ENCODE results near the gene PM20D2. TPM values are rescaled to one million over a fixed set of nuclear protein-coding genes. Genes with fewer than 3 reads are reported as not detected.

PM20D2 gene
- polyA plus RNA-seq, 1 experiment = 2.4 TPM

DNA sequence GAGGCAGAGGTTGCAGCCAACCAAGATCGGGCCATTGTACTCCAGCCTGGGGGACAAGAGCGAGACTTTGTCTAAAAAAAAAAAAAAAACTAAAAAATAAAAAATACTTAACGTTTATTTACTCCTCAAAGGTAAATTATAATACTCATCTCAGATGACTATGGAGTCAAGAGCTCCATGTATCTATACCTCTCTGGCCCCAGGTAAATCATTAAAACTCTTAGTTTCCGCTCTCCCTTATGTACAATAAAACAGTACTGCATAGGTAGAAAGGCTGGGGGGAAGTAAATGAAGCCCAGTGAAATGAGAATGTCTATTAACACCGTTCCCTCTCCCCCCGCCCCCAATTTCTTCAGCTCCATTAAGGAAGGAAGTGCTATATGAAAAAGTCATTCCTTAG is 29.2 kb upstream of the PM20D2 start:
- TF ChIP-seq, protein P1, sequence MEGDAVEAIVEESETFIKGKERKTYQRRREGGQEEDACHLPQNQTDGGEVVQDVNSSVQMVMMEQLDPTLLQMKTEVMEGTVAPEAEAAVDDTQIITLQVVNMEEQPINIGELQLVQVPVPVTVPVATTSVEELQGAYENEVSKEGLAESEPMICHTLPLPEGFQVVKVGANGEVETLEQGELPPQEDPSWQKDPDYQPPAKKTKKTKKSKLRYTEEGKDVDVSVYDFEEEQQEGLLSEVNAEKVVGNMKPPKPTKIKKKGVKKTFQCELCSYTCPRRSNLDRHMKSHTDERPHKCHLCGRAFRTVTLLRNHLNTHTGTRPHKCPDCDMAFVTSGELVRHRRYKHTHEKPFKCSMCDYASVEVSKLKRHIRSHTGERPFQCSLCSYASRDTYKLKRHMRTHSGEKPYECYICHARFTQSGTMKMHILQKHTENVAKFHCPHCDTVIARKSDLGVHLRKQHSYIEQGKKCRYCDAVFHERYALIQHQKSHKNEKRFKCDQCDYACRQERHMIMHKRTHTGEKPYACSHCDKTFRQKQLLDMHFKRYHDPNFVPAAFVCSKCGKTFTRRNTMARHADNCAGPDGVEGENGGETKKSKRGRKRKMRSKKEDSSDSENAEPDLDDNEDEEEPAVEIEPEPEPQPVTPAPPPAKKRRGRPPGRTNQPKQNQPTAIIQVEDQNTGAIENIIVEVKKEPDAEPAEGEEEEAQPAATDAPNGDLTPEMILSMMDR (IDR thresholded peaks at IDR 0.05; ENCODE audit: insufficient read depth, low read depth, low read length) = no peak
- no peaks in the 10 kb centered on the region for H3K36me3 ChIP-seq (ENCODE audit: control insufficient read depth, insufficient read depth, low read length)
- POLR2A ChIA-PET = no interaction called here
- DNase-seq (ENCODE audit: low read depth) = no peak
- H3K4me3 ChIP-seq (ENCODE audit: low read depth, low read length) = no peak overlapping the region
- CTCF ChIA-PET = interaction anchor here (1.1 to 1.7 kb wide), 2 partner anchors 10 to 127 kb away, joined by 3 to 5 read pairs; no protein-coding TSS in a partner anchor
- H3K27me3 ChIP-seq (ENCODE audit: control insufficient read depth, insufficient read depth, low read length) = peaks cover 8% of the 10 kb centered on the region

DNA sequence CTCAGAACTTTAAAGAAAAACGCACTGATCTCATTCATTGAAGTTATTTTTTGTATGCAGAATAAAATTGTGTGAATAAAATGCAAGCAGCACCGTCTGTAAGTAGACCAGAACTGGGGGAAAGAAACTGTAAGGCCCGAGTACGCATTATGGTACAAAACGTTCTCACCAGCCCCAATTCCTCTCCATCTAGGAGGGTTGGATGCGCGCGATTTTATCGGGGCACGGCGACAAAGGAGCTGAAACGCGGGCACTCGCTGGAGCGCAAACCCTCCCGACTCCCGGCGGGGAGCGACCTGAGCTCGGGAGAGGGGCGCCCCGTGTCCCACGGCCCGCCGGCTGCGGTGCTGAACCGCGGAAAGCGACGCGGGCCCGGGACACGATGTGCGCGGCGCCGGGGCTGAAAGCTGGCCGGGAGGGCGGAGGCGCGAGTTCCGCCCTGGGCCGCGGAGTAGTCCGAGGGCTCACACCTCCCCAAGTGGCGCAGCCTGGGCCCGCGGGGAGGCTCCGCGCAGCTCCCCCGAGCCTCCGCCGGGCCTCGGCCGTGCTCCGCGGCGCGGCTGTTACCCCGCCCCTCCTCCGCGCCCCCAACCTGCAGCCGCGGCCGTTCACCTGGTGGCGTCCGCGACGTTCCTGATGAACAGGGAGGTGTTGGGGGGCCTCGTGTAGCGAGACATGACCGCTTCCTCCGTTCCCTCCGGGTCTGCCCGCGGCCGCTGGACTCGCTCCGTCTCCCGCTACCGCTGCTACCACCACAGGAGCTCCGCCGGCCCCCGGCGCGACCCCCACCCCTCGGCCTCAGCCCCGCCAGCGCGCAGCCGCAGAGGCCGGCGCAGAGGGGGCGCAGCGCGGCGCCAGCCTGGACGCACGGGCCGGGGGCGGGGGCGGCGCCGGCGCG is 28.4 kb upstream of the PM20D2 start, which contains the start of gene SRSF12:
Gene SRSF12 (minus strand): TSS at position 861 of the 898 bp plus-strand sequence. CDS start 184 bp downstream, at position 677.
- TF ChIP-seq, protein P1 (IDR thresholded peaks at IDR 0.05; ENCODE audit: insufficient read depth, low read depth, low read length) = no peak
- peak within 1 kb of the TSS; percentile 44 for H3K4me3 ChIP-seq (ENCODE audit: low read depth, low read length)
- CTCF ChIA-PET = interaction anchor here (0.6 to 1.7 kb wide), 5 partner anchors 11 to 1515 kb away, joined by 3 to 7 read pairs (median 4); no protein-coding TSS in a partner anchor
- H3K27me3 ChIP-seq (ENCODE audit: control insufficient read depth, insufficient read depth, low read length) = peaks cover 8% of the 10 kb centered on the region
- POLR2A ChIA-PET = no interaction called here
- no peak for DNase-seq (ENCODE audit: low read depth)
- H3K36me3 ChIP-seq (ENCODE audit: control insufficient read depth, insufficient read depth, low read length) = no peaks in the 10 kb centered on the region

DNA sequence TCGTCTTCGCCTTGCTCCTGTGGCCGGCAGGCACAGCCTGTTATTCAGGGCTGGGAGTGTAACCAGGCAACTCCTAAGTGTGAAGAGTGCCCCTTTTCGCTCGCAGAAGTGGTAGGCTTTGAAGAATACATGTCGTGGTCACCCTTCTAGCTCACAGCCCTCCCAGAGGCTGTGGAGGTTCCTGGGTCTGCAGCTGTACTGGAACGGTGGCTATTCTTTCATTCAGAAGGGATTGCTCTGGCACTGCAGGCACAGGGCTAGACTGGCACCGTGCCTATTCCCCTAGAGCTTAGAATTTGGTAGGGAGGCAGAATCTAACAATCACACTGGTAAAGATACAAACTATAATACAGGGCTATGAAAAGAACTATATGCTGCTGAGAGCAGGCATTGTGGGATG is 26.9 kb upstream of the PM20D2 start:
- no peak overlapping the region for H3K4me3 ChIP-seq (ENCODE audit: low read depth, low read length)
- TF ChIP-seq, protein P1 (IDR thresholded peaks at IDR 0.05; ENCODE audit: insufficient read depth, low read depth, low read length) = no peak
- no peaks in the 10 kb centered on the region for H3K36me3 ChIP-seq (ENCODE audit: control insufficient read depth, insufficient read depth, low read length)
- ChIA-PET POLR2A (no interaction called here), CTCF (interaction anchor here (0.6 to 1.0 kb wide), 2 partner anchors 36 to 254 kb away, joined by 3 read pairs; no protein-coding TSS in a partner anchor)
- DNase-seq (ENCODE audit: low read depth) = no peak
- peaks cover 8% of the 10 kb centered on the region for H3K27me3 ChIP-seq (ENCODE audit: control insufficient read depth, insufficient read depth, low read length)

DNA sequence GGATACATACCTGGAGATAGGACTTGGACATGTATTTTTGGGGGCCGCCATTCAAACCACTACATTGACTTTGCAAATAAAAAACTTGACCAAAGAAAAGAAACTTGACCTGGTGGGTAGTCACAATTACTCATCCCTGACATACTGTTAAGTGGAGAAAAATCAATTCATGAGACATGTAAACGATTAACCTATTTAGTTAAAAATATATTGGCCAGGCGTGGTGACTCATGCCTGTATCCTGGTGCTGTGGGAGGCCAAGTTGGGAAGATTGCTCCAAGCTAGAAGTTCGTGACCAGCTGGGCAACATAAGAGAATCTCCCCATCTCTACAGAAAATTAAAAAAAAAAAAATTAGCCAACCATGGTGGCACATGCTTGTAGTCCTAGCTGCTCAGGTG is 25.5 kb upstream of the PM20D2 start:
- ChIA-PET CTCF (interaction anchor here (1.1 to 1.5 kb wide), 3 partner anchors 123 to 161 kb away, joined by 3 to 7 read pairs (median 4); no protein-coding TSS in a partner anchor), POLR2A (no interaction called here)
- Histone ChIP-seq H3K36me3 (ENCODE audit: control insufficient read depth, insufficient read depth, low read length) (no peaks in the 10 kb centered on the region), H3K4me3 (ENCODE audit: low read depth, low read length) (no peak overlapping the region), H3K27me3 (ENCODE audit: control insufficient read depth, insufficient read depth, low read length) (peaks cover 8% of the 10 kb centered on the region)
- TF ChIP-seq, protein P1 (IDR thresholded peaks at IDR 0.05; ENCODE audit: insufficient read depth, low read depth, low read length) = no peak
- DNase-seq (ENCODE audit: low read depth) = no peak

DNA sequence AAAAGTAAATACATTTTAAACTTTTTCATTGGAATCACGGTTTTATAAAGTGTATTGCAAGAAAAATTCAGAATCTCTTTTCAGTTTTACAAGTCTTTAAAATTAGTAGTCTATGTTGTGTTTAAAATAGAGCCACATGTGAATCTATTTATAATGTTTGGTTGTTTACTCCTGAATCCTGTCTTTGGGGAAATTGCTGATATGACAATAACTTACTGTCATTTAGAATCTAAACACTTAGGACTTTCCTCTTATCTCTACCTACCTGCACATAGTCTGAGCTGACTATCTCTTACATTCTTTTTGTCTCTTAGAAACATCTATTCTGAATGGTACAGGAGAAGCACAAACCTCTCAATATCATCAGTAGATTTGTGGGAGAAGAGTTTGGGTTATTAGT is 23.9 kb upstream of the PM20D2 start:
- TF ChIP-seq, protein P1 (IDR thresholded peaks at IDR 0.05; ENCODE audit: insufficient read depth, low read depth, low read length) = no peak
- POLR2A ChIA-PET = no interaction called here
- peaks cover 6% of the 10 kb centered on the region for H3K27me3 ChIP-seq (ENCODE audit: control insufficient read depth, insufficient read depth, low read length)
- no peaks in the 10 kb centered on the region for H3K36me3 ChIP-seq (ENCODE audit: control insufficient read depth, insufficient read depth, low read length)
- H3K4me3 ChIP-seq (ENCODE audit: low read depth, low read length) = no peak overlapping the region
- DNase-seq (ENCODE audit: low read depth) = no peak
- CTCF ChIA-PET = interaction anchor here (1.3 to 1.7 kb wide), 4 partner anchors 10 to 139 kb away, joined by 4 to 6 read pairs (median 4); no protein-coding TSS in a partner anchor

Measured in BJ (cell line).